NCI-H1092 (cell line): ENCODE results near the gene VIPR2.
"Not testable (repeated sequence)": the region's sequence is repeated elsewhere in the genome, so short reads cannot be mapped to it uniquely, and the experiment has no call there.

Source experiments
- DNase-seq: peaks from one replicate; lab custom pipeline; 2025; lab: John Stamatoyannopoulos, UW

VIPR2 gene, protein sequence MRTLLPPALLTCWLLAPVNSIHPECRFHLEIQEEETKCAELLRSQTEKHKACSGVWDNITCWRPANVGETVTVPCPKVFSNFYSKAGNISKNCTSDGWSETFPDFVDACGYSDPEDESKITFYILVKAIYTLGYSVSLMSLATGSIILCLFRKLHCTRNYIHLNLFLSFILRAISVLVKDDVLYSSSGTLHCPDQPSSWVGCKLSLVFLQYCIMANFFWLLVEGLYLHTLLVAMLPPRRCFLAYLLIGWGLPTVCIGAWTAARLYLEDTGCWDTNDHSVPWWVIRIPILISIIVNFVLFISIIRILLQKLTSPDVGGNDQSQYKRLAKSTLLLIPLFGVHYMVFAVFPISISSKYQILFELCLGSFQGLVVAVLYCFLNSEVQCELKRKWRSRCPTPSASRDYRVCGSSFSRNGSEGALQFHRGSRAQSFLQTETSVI

DNA sequence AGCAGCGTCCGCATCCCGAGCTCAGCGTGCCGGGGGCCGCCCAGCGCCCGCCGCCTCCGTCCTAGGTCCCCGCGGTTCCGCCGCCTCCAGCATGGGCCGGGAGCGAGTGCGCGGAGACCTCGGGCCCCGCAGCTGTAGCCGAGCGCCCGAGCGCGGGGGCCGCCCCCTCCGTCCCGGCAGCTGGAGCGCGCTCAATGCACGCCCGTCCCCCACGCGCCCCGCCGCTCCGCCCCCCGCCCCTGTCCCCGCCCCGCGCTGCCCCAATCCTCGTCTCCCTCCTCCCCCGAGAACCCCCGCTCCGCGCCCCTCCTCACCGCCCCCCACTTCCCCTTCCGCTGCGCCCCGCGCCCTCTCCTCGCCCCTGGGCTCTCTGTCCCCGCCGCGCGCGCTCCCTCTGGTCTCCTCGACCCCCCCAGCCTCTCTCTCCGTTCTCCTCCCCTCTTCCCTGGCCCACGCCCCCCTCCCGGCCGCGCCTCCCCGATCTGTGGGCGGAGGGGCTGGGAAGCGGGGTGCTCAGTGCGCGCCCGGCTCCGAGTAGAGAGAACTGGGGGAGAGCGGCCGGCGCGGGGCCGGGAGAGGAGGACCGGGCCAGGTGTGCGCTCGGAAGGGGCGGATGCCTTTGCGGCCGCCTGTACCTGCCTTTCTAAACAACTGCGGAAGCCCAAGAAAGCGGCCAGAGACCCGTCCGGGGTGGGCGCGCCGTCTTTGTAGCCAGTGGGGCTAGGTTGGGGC lies at the start of gene VIPR2:
VIPR2 (minus strand) TSS at position 110 of the 732 bp plus-strand sequence; CDS start at position 14, 96 bp downstream.
- DNase-seq, result no peak

DNA sequence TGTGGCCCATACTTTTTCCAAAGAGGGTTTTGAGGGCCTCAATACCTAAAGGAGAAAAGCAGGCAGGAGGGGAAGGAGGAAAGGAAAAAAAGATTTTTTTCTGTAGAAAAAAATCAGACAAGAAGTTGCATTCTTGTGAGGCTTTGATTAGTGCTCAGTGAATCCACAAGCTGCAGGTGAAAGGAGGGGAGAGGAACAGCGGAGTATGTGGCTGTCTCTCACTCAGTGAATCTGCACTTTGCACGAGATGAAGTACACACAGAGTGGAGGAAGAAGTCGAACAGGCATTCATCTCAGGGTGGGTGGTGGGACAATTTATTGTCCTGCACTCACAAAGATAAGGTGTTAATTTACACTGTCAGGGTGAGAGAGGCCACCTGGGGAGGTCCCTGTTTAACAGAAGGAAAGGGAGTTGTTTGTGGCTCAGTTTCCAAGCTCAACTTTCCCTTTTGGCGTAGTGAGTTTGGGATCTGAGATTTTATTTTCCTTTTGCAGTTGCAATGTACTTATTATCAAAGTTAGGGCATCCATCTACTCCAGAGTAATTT lies 49.0 kb upstream of the VIPR2 start:
- no peak for DNase-seq

- no peak for DNase-seq
Observed at GRCh38 chr7:159192725-159193453, 48.2 kb upstream of the VIPR2 start.

DNA sequence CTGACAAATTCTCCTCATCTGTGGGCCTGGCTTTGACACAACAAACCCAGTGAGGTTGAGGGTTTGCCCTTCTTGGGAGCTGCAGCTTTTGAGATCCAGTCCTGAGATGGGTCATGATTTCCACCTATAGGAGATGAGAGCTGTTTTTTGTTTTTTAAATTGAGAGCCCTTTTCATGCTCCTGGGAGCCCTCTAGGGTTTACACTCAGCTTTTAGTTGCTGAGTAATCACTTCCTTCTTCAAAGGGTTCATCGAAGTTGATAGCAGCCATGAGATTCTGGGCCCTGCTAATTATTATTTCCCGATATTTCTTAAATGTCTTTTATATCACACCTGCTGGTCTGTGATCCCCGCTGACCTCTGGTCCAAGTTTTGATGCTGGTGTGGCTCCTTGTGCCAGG lies 47.3 kb upstream of the VIPR2 start:
- DNase-seq, result no peak

GRCh38 chr7:159191236-159191635 lies 46.6 kb upstream of the VIPR2 start:
- no peak for DNase-seq

DNA sequence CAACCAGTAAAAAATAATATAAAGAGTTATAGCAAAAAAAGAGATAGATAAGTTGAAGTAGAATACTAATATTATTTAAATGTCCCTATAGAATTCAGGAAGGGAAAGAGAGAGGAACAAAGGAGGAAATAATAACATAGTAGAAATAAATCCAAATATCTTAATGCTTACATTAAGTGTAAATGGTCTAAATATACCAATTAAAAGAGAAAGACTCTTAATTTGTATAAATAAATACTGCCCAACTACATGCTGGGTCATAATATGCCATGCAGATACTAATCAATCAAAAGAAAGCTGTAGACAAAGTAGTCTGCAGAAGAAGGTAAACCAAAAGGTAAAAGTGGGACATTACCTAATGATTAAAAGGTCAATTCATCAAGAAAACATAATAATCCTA lies 43.3 kb upstream of the VIPR2 start:
- no peak for DNase-seq

GRCh38 chr7:159179241-159179640 lies 34.6 kb upstream of the VIPR2 start:
- DNase-seq, result no peak

DNA sequence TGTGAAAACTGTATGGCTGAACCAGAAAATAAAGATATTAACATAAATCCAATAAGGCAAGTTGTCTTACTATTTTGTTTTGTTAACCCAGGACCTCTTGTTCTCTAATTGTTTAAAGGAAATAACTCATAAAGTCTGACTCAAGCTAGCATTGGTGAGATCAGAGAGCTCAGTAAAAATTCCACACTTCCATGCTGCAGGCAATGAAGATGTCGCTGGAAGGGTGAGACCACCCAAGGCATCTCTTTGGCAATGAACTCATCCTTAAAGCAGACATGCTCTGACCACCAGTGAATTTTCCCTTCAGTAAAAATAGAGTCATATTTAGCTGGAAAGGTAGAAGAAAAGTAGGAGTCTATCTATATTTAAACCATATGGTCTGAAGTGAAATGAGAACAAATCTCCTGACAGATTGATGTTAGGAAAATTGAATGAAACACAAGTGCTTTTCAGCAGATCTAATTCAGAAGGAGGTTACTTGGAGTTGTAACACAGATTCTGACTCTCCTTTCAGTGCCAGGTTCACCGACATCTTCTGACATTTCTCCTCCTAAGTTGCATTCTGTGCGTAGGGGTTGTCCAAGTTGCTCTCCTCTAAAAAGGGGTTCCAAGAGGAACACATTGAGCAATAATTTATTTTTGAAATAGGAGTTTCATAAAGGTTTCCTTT lies 32.8 kb upstream of the VIPR2 start:
- DNase-seq, result no peak

DNA sequence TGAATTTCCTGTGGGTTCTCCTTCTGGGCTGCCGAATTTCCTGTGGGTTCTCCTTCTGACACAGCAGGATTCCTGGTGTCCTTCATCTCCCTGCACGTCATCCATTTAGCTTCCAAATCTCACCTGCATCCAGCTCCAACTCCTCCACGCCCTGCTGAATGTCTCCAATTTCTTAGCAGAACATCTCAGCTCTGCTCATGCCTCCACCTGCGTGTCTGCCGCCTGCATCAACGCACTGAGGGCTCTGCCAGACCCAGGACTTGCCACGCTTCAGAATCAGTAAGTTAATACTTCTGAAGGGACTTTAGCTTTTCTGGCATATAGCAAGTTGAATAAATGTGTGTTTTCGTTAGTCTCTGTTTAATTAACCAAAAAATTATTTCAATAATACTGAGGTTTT lies 31.1 kb upstream of the VIPR2 start:
- DNase-seq, result no peak

DNA sequence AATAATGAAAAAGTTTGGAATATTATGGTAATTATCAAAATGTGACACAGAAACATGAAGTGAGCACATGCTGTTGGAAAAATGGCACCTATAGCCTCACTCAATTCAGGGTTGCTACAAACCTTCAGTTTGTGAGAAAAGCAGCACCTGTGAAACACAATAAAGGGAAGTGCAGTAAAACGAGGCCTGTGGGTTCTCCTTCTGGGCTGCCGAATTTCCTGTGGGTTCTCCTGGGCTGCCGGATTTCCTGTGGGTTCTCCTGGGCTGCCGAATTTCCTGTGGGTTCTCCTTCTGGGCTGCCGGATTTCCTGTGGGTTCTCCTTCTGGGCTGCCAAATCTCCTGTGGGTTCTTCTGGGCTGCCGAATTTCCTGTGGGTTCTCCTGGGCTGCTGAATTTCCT lies 30.4 kb upstream of the VIPR2 start:
- not testable (repeated sequence) for DNase-seq

GRCh38 chr7:159172400-159172799 lies 27.7 kb upstream of the VIPR2 start:
- DNase-seq, result no peak

DNA sequence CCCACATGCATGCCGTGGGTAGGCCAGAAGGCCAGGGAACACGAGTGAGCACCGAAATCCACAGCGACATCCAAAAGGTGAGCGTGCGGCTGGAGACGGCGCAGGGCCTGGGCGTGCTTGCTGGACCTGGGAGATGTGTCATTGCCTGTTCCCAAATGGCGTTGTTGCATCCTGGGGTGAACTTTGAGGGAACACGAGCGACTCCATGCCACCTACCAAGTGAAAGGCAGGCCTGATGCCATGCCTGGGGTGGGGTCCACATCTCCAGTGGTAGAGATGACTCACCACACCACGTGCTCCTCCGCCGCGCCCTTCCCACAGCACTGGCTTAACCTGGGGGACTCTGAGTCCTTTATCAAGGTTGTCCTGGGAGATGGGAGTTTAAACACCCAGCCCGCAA lies 24.7 kb upstream of the VIPR2 start:
- no peak for DNase-seq

DNA sequence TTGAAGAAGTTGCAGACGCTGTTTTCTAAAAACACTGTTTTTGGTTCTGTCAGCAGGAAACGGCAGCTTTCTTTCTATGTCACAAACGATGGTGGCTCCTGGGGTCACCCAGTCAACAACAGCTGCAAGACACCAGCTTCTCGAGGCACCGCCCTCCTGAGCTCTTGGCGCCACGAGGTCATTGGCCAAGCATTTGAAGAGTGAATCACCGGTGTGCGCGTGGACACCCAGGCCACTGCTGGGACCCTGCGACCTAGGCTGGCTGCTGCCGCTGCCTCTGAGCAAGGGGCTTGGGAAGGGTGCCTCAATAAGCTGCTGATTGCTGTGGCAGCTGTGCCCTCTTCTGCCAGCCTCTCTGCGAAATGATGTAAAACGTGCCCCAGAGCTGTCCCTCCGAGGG lies 22.5 kb upstream of the VIPR2 start:
- no peak for DNase-seq

DNA sequence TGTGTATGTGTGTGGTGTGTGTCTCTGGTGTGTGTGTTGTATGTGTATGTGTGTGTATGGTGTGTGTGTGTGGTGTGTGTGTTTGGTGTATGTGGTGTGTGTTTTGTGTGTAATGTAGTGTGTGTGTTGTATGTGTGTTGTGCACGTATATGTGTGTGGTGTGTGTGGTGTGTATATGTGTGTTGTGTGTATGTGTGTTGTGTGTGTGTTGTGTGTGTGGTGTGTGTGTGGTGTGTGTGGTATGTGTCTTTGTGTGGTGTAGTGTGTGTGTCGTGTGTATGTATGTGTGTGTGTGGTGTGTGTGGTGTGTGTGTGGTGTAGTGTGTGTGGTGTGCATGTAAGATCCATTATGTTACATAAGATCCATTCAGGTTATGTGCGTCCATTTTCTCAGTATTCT lies 21.9 kb upstream of the VIPR2 start:
- no peak for DNase-seq

DNA sequence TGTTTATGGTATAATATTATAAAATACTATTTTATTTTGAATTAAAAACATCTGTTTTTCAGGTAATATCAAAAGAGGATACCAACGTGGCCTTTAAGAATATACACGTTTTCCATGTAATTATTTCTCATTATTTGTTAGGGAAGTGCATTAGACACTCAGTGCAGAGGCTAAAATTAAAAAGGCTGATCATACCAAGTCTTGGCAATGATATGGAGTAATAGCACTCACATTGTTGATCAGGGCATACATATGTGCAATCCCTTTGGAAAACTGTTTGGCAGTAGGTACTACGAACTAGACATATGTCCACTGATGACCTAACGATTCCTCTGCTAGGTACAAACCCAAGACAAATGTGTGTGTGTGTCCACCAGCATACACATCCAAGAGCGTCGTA lies 20.7 kb upstream of the VIPR2 start:
- no peak for DNase-seq

DNA sequence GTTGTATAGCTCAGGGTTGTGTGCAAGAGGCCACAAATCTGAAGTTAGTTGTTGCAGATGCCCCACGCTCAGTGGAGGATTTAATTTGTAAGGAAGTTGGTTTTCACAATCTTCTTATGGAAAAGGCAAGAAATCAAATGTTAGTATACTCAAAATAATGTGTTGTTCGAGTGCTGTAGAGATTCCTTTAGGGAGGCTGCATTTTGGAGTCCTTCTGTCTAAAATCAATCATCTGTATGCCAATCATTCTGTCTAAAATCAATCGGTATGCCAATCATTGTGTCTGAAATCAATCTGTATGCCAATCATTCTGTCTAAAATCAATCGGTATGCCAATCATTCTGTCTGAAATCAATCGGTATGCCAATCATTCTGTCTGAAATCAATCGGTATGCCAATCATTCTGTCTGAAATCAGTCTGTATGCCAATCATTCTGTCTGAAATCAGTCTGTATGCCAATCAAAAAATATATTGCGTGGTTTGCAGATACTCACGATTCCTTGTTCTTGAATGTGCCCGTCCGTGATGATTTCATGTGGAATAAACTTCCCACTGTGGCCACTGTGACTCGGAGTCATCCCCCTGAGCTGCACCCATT lies 19.1 kb upstream of the VIPR2 start:
- DNase-seq, result not testable (repeated sequence)

GRCh38 chr7:159162050-159162626 lies 17.5 kb upstream of the VIPR2 start:
- DNase-seq, result not testable (repeated sequence)

DNA sequence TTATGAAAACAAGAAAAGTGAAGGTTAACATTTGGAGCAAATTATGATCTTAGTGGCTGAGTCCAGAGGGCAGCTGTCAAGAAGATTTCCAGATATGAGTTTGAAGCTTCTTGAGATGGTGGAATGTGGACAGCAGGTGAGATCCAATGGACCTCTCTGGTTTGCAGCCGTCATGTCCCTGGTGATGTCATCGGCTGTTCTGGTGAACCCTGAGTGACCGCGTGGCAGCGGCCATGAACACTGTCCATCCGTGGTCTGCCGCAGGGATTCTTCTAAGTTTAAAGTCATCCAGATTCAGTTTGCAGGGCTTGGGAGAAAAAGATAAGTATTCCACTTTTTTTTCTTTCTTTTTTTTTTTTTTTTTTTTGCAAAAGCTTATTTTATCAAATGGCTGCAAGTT lies 15.8 kb upstream of the VIPR2 start:
- no peak for DNase-seq

GRCh38 chr7:159159731-159160130 lies 15.1 kb upstream of the VIPR2 start:
- no peak for DNase-seq

- no peak for DNase-seq
Observed at GRCh38 chr7:159158888-159159405, 14.3 kb upstream of the VIPR2 start.
